Vagina (tissue), 2 donors: ENCODE results near the gene ZER1. TPM values are rescaled to one million over a fixed set of nuclear protein-coding genes. Genes with fewer than 3 reads are reported as not detected.

ENCODE experiments used
- DNase-seq, 2 donors: peaks; one replicate each; pipeline ENCODE4 v3.0.0-alpha.2; 2017; ENCODE audit errors: extremely low spot score in 2 of 2
- H3K27ac ChIP-seq: fragments of 200-600 bp; sonication (generic); one replicate; pipeline ENCODE4 v1.5.1; 2019
- H3K27me3 ChIP-seq: fragments of 200-600 bp; sonication (generic); one replicate; pipeline ENCODE4 v1.5.1; 2019
- H3K36me3 ChIP-seq, 2 donors: fragments of 200-600 bp; sonication (generic); one replicate each; pipeline ENCODE4 v1.5.1; 2017 to 2019
- H3K4me1 ChIP-seq: fragments of 200-600 bp; sonication (generic); one replicate; pipeline ENCODE4 v1.5.1; 2019
- H3K4me3 ChIP-seq, 2 donors: fragments of 200-600 bp; sonication (generic); 1 replicate in 1 of 2; 2 replicates in 1 of 2; pipeline ENCODE4 v1.5.1; 2016 to 2019
- H3K9me3 ChIP-seq: fragments of 200-600 bp; sonication (generic); one replicate; pipeline ENCODE4 v1.5.1; 2019
- POLR2A ChIP-seq, 2 donors: fragments of 450-650 bp; IDR thresholded peaks; one replicate each; pipeline ENCODE4 v1.6.1; 2017; ENCODE audit warnings: antibody characterized with exemption in 2 of 2, mild to moderate bottlenecking in 2 of 2, moderate library complexity in 2 of 2
- POLR2AphosphoS5 ChIP-seq, 2 donors: sonication (generic); formaldehyde crosslinking; IDR thresholded peaks; one replicate each; pipeline ENCODE4 v1.9.0; 2017; ENCODE audit warnings: antibody characterized with exemption in 2 of 2, mild to moderate bottlenecking in 2 of 2, low read depth in 1 of 2; ENCODE audit not compliant: insufficient read depth in 1 of 2
- intact Hi-C: fragments of 100-400 bp; cut with DNase I; formaldehyde crosslinking; loops from one replicate; pipeline ENCODE4 v1.15.1; 2023
- small RNA-seq: library from RNA; depleted of rRNA; stranded (forward); fragments of <200 nt; gene quantifications from one replicate; pipeline ENCODE3, GENCODE V24; 2016
- total RNA-seq: library from RNA; depleted of rRNA; stranded (reverse); fragments of >200 nt; gene quantifications from one replicate; pipeline ENCODE4 v1.2.3, GENCODE V29; 2016

The ZER1 gene
- total RNA-seq, 1 donor from 2014 or later: 54.8 TPM

DNA sequence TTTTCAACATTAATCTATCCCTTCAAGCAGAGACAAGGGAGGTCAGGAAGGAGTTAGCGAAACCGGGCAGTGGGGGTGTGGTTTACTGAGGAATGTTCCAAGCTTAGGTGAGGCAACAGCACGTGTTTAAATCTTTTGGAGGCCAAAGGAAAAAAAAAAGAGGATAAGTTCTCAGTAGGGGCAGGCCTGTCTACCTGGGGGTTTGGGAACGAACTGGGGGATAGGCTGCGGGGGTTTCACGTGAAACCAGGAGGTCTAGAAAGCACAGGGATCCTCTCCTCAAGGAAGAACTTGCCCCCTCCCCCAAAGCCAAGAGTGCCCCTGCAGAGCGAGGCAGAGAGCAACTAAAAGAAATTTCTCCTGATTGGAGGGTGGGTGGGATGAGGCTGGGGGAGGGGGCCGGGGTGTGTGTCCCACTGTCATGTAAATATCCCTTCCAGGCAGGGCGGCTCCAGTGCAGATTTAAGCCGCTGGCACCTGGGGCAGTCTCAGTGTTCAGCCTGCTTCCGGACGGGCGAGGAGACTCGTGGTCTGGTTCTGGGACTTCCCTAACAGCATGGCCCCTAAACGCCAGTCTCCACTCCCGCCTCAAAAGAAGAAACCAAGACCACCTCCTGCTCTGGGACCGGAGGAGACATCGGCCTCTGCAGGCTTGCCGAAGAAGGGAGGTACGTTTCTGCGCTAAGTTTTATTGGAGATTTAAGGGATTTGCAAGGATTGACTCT is 88.2 kb downstream of the ZER1 start:
- no peak for DNase-seq

More for the DNA sequence above, 88.2 kb downstream of the ZER1 start:
- Histone ChIP-seq H3K36me3 (no peaks in the 10 kb centered on the region), H3K4me3 (peak overlapping the region; percentile 46 to 58), H3K9me3 (no peaks in the 10 kb centered on the region), H3K27me3 (no peaks in the 10 kb centered on the region), H3K4me1 (peaks cover 38% of the 10 kb centered on the region), H3K27ac (peak overlapping the region; percentile 63)
- intact Hi-C loops: loop anchor here (10.0 kb wide), 1 partner anchor 129 kb away; the partner anchor contains the start of gene SPTAN1
- no peak for TF ChIP-seq POLR2A (IDR thresholded peaks at IDR 0.05)
- TF ChIP-seq POLR2AphosphoS5 (IDR thresholded peaks at IDR 0.05; ENCODE audit: insufficient read depth in 1 of 2, low read depth in 1 of 2): peak in 1 of 2 donors; percentile 58

Small RNA genes lying within 50 kb of the gene (small RNA-seq; reads per million reads assigned to genes)
- gene RF00017 (not detected), gene RN7SL560P (not detected)

Other genes starting within 250 kb of the ZER1 start
- 292 TPM for gene SPTAN1, start 219.3 kb downstream of the ZER1 start, total RNA-seq
- 46.9 TPM for gene DYNC2I2, start 115.1 kb downstream of the ZER1 start, total RNA-seq
- gene SET, start 82.7 kb downstream of the ZER1 start, total RNA-seq: 137 TPM
- gene PKN3, start 69.4 kb downstream of the ZER1 start, total RNA-seq: 8.3 TPM
- 19.4 TPM for gene ZDHHC12, start 47.8 kb downstream of the ZER1 start, total RNA-seq
- gene TBC1D13, start 15.3 kb upstream of the ZER1 start, total RNA-seq: 11.0 TPM
- 28.2 TPM for gene ENDOG, start 46.6 kb upstream of the ZER1 start, total RNA-seq
- gene SPOUT1, start 57.9 kb upstream of the ZER1 start, total RNA-seq: 48.6 TPM
- gene KYAT1, start 110.0 kb upstream of the ZER1 start, total RNA-seq: 11.0 TPM
- 110 TPM for gene LRRC8A, start 110.2 kb upstream of the ZER1 start, total RNA-seq
- 23.6 TPM for gene PHYHD1, start 149.1 kb upstream of the ZER1 start, total RNA-seq
- 8.1 TPM for gene DOLK, start 175.7 kb upstream of the ZER1 start, total RNA-seq
- 69.0 TPM for gene NUP188, start 175.8 kb upstream of the ZER1 start, total RNA-seq